Stomach (tissue), 9 donors: ENCODE measurements around the gene DTYMK. TPM values are rescaled to one million over a fixed set of nuclear protein-coding genes. Genes with fewer than 3 reads are reported as not detected.

ENCODE experiments used
- DNase-seq, 2 donors: peaks; one replicate each; pipeline versions ENCODE4 v3.0.0 to v3.0.0-alpha.2; 2013 to 2019
- H3K27ac ChIP-seq, 5 donors: fragments of 200-600 bp in 4 of 5; sonication (generic) in 4 of 5; one replicate each; pipeline ENCODE4 v1.5.1; 2013 to 2019; ENCODE audit warnings: mild to moderate bottlenecking in 1 of 5, moderate library complexity in 1 of 5
- H3K27me3 ChIP-seq, 3 donors: fragments of 200-600 bp; sonication (generic); one replicate each; pipeline ENCODE4 v1.5.1; 2017 to 2019; ENCODE audit warnings: mixed run types in 1 of 3
- H3K36me3 ChIP-seq, 4 donors: fragments of 200-600 bp; sonication (generic); 1 replicate in 3 of 4; 2 replicates in 1 of 4; pipeline ENCODE4 v1.5.1; 2016 to 2019
- H3K4me1 ChIP-seq, 4 donors: fragments of 200-600 bp; sonication (generic); one replicate each; pipeline ENCODE4 v1.5.1; 2016 to 2019
- H3K4me3 ChIP-seq, 4 donors: fragments of 200-600 bp; sonication (generic) in 3 of 4; one replicate each; pipeline ENCODE4 v1.5.1; 2016 to 2019; ENCODE audit warnings: mild to moderate bottlenecking in 1 of 4
- H3K9me3 ChIP-seq, 4 donors: fragments of 200-600 bp; sonication (generic); one replicate each; pipeline ENCODE4 v1.5.1; 2016 to 2019
- EP300 ChIP-seq: sonication (generic); formaldehyde crosslinking; IDR thresholded peaks from one replicate; pipeline ENCODE4 v1.6.1; 2017; ENCODE audit warnings: antibody characterized with exemption
- POLR2A ChIP-seq, 4 donors: fragments of 450-650 bp; IDR thresholded peaks; one replicate each; pipeline ENCODE4 v1.6.1; 2016; ENCODE audit warnings: antibody characterized with exemption in 4 of 4, control low read depth in 2 of 4, mild to moderate bottlenecking in 1 of 4, moderate library complexity in 1 of 4
- POLR2AphosphoS5 ChIP-seq, 3 donors: sonication (generic); formaldehyde crosslinking; IDR thresholded peaks; one replicate each; pipeline ENCODE4 v1.6.1; 2016; ENCODE audit warnings: antibody characterized with exemption in 3 of 3
- WGBS, 5 donors: extraction: QIAGEN DNeasy Blood & Tissue Kit in 3 of 5; methylation state at CpG; one replicate each; pipeline versions ENCODE4 v1.1.5 to v1.1.7; 2013 to 2018; 5-methylcytosine and 5-hydroxymethylcytosine counted together
- intact Hi-C: fragments of 100-400 bp; cut with DNase I; formaldehyde crosslinking; loops from one replicate; pipeline ENCODE4 v1.15.1; 2023; ENCODE audit warnings: low total_unique reads
- polyA plus RNA-seq, 3 donors: library from polyadenylated mRNA; stranded (reverse); fragments of 200-250 nt; gene quantifications; one replicate each; pipeline ENCODE4 v1.2.3, GENCODE V29; 2013
- total RNA-seq, 5 donors: library from RNA; depleted of rRNA; stranded (reverse); fragments of >200 nt; gene quantifications; one replicate each; pipeline versions ENCODE4 v1.1.0 to v1.2.3, GENCODE V29; 2014 to 2016
- TF ChIP-seq, protein P1 (sequence below), 7 experiments: fragments of 450-650 bp in 4 of 7; fragments of 200-600 bp in 3 of 7; sonication (generic) in 3 of 7; IDR thresholded peaks; one replicate each; pipeline ENCODE4 v1.5.1; 2016 to 2019; ENCODE audit warnings: antibody characterized with exemption in 7 of 7, control low read depth in 2 of 7, mild to moderate bottlenecking in 1 of 7
- donor health status: healthy with polysubstance abuse.
- donor health status: Bipolar disorder and iron deficiency.
- donor health status: healthy.

The DTYMK gene
- total and polyA plus RNA-seq, 8 donors: 3.5 to 50.0 (median 21.7) TPM

DNA sequence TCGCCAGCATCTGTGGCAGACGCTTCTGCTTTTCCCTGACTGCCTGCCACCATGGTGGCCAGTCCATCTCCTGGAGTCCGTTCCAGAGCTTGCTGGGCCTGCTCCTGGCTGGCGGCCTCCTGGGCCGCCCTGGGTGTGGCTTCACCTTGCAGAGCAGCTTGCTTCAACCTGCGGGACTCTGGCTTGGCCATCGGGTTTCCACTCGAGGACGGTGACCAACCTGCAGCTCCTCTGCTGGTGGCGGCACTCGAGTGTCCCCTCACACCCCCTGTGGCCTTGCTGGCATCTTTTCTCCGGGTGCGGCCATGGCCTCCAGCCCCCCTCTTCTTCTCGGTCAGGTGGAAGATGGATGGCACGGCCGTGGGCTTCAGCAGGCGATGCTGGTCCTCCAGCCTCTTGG, 53.1 kb downstream of the DTYMK start:
- Histone ChIP-seq H3K27me3 (no peaks in the 10 kb centered on the region), H3K27ac (no peak overlapping the region), H3K9me3 (no peaks in the 10 kb centered on the region), H3K4me1 (peaks cover 16 to 45% (median 32%) of the 10 kb centered on the region in 4 donors), H3K4me3 (no peak overlapping the region), H3K36me3 (peaks cover 8 to 51% (median 46%) of the 10 kb centered on the region in 4 donors)
- intact Hi-C loops: no loop called here
- WGBS, 5 donors: 83 to 91% (median 86%) methylated on average over 14 to 17 of the region's 17 CpGs
- no peak for TF ChIP-seq EP300
- no peak for TF ChIP-seq POLR2AphosphoS5 (IDR thresholded peaks at IDR 0.05)
- TF ChIP-seq POLR2A (IDR thresholded peaks at IDR 0.05): no peak
- TF ChIP-seq, protein P1, sequence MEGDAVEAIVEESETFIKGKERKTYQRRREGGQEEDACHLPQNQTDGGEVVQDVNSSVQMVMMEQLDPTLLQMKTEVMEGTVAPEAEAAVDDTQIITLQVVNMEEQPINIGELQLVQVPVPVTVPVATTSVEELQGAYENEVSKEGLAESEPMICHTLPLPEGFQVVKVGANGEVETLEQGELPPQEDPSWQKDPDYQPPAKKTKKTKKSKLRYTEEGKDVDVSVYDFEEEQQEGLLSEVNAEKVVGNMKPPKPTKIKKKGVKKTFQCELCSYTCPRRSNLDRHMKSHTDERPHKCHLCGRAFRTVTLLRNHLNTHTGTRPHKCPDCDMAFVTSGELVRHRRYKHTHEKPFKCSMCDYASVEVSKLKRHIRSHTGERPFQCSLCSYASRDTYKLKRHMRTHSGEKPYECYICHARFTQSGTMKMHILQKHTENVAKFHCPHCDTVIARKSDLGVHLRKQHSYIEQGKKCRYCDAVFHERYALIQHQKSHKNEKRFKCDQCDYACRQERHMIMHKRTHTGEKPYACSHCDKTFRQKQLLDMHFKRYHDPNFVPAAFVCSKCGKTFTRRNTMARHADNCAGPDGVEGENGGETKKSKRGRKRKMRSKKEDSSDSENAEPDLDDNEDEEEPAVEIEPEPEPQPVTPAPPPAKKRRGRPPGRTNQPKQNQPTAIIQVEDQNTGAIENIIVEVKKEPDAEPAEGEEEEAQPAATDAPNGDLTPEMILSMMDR (IDR thresholded peaks at IDR 0.05): no peak
- no peak for DNase-seq

DNA sequence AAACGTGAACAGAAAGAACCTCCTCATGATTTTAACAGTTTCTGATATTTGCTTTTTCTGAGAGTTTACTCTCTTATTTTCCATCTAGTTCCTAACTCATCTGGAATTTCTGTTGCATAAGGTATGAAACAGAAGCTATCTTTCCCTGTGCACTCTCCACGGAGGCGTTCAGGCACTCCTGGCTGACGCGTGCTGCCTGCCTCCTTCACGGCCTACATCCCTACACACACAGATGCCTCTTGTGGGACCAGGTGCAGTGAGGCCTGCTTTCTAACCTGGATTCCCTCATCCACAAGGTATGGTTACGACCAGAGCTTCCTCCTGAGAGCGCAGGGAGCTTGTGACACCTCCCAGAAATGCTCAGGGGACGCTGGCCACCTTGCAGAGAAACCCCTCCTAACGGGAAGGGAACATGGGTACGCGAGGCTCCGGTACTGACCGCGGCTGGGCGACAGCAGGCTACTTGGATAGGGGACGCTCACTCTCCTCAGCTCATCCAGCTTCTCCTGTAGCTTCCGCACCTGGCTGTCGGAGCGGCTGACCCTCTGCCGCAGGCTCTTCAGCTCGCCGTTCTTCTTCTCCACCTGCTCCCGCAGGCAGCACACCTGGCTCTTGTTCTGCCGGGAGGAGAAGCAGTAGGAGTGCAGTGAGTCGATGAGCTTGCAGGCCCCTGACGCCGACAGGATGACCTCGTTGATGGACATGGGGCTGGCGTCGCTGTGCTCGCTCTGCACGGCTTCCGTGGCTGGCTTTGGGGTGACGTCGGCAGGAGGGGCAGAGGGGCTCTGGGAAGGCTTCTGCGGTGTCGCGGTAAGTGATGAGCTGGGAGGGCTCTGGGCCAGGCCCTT, 53.9 kb downstream of the DTYMK start:
- DNase-seq: no peak
- peaks cover 8 to 60% (median 54%) of the 10 kb centered on the region in 4 donors for H3K36me3 ChIP-seq

DNA sequence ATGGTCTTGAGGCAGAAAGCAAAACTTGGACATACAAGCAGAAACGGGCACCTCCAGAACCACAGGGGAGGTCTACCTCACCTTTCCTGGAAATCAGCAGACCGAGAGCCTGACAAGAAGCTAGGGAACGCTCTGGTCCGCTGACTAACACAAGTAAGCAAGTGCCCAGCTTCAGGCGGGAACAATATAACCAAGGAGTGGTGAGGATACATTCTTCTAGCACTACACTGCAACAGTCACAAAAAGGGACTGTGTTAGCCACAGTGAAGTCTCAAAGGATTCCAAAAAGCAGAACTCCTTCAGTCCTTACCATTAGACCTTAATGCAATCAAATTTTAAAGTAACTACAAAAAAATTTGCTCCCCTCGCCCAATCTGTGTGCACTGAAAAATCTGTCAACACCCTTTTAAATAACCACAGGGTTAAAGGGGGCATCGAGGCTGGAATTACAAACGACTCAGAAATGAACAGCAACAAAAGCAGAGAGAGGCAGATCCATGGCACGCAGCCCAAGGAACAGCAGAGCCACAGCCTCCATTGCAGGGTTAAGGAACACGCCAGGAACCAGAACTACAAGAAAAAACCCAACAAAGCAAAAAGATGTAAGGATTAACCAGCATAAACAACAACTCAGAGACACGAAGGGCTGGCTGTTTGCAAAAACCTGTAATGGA, 56.7 kb downstream of the DTYMK start:
- H3K4me3 ChIP-seq: no peak overlapping the region
- H3K27ac ChIP-seq: no peak overlapping the region
- intact Hi-C loops: no loop called here

More for the DNA sequence above, 53.9 kb downstream of the DTYMK start:
- Histone ChIP-seq H3K27me3 (no peaks in the 10 kb centered on the region), H3K27ac (no peak overlapping the region), H3K9me3 (no peaks in the 10 kb centered on the region), H3K4me1 (peaks cover 12 to 45% (median 26%) of the 10 kb centered on the region in 4 donors), H3K4me3 (no peak overlapping the region)
- TF ChIP-seq POLR2A (IDR thresholded peaks at IDR 0.05) (no peak), POLR2AphosphoS5 (IDR thresholded peaks at IDR 0.05) (no peak), EP300 (no peak)
- TF ChIP-seq, protein P1 (IDR thresholded peaks at IDR 0.05): no peak
- WGBS, 5 donors: 93 to 96% (median 95%) methylated on average over 30 to 39 of the region's 39 CpGs
- intact Hi-C loops: no loop called here

DNA sequence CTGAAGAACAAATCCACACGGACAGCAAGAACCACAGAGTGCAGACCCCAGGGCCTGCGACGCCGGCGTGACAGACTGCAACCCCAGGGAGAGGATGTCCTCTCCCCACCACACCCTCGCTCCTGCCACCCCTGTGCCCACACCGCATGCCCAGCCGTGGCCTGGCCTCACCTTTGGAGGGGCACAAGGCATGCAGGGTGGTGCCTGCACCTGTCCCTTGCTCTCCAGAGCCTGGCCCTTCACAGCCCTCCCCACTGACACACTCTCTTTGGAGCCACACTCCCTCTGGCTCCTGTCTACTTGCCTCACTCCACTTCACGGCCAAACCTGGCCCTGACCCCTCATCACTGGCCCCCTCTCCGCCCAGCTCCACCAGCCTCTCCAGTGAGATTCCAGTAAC, 58.9 kb downstream of the DTYMK start:
- Histone ChIP-seq H3K36me3 (peaks cover 3 to 57% (median 48%) of the 10 kb centered on the region in 4 donors), H3K4me1 (peaks cover 0 to 24% (median 5%) of the 10 kb centered on the region in 4 donors), H3K27me3 (no peaks in the 10 kb centered on the region), H3K4me3 (no peak overlapping the region), H3K9me3 (no peaks in the 10 kb centered on the region), H3K27ac (no peak overlapping the region)
- 92 to 94% (median 93%) methylated on average over 10 of the region's 10 CpGs for WGBS, 5 donors
- DNase-seq: no peak
- intact Hi-C loops: no loop called here
- TF ChIP-seq POLR2A (IDR thresholded peaks at IDR 0.05) (no peak), POLR2AphosphoS5 (IDR thresholded peaks at IDR 0.05) (no peak)

More for the DNA sequence above, 56.7 kb downstream of the DTYMK start:
- peaks cover 0 to 35% (median 11%) of the 10 kb centered on the region in 4 donors for H3K4me1 ChIP-seq
- TF ChIP-seq POLR2AphosphoS5 (IDR thresholded peaks at IDR 0.05) (no peak), POLR2A (IDR thresholded peaks at IDR 0.05) (no peak), EP300 (no peak)
- TF ChIP-seq, protein P1 (IDR thresholded peaks at IDR 0.05): no peak
- no peaks in the 10 kb centered on the region for H3K27me3 ChIP-seq
- peaks cover 8 to 69% (median 62%) of the 10 kb centered on the region in 4 donors for H3K36me3 ChIP-seq
- 62 to 72% (median 70%) methylated on average over 11 of the region's 11 CpGs for WGBS, 5 donors
- no peaks in the 10 kb centered on the region for H3K9me3 ChIP-seq
- no peak for DNase-seq

Other genes with a start within 250 kb of the DTYMK start
- 100 to 1,000 TPM in 4 of 5 donors, 10 to 100 TPM in 1; 93.8 to 446 (median 240) TPM for gene STK25, start 178.2 kb downstream of the DTYMK start, total RNA-seq
- gene STK25, start 178.2 kb downstream of the DTYMK start, polyA plus RNA-seq: 100 to 1,000 TPM; 116 to 162 (median 120) TPM
- 100 to 1,000 TPM in 1 of 5 donors, 10 to 100 TPM in 4; 13.0 to 112 (median 69.4) TPM for gene BOK, start 128.1 kb downstream of the DTYMK start, total RNA-seq
- 10 to 100 TPM; 14.7 to 31.0 (median 21.6) TPM for gene BOK, start 128.1 kb downstream of the DTYMK start, polyA plus RNA-seq
- gene THAP4, start 49.7 kb downstream of the DTYMK start, total RNA-seq: 100 to 1,000 TPM in 1 of 5 donors, 10 to 100 TPM in 4; 16.0 to 172 (median 33.0) TPM
- gene THAP4, start 49.7 kb downstream of the DTYMK start, polyA plus RNA-seq: 10 to 100 TPM; 53.8 to 64.1 (median 58.9) TPM
- 100 to 1,000 TPM in 2 of 5 donors, 10 to 100 TPM in 3; 45.5 to 162 (median 98.5) TPM for gene ATG4B, start 49.1 kb downstream of the DTYMK start, total RNA-seq
- gene ATG4B, start 49.1 kb downstream of the DTYMK start, polyA plus RNA-seq: 10 to 100 TPM; 31.5 to 42.5 (median 36.7) TPM
- gene ING5, start 15.2 kb upstream of the DTYMK start, total RNA-seq: 100 to 1,000 TPM in 2 of 5 donors, 10 to 100 TPM in 3; 29.0 to 160 (median 35.4) TPM
- gene ING5, start 15.2 kb upstream of the DTYMK start, polyA plus RNA-seq: 10 to 100 TPM; 19.9 to 39.0 (median 25.1) TPM
- gene D2HGDH, start 47.8 kb upstream of the DTYMK start, total RNA-seq: 100 to 1,000 TPM in 1 of 5 donors, 10 to 100 TPM in 4; 17.3 to 369 (median 31.2) TPM
- 10 to 100 TPM; 19.1 to 35.4 (median 19.1) TPM for gene D2HGDH, start 47.8 kb upstream of the DTYMK start, polyA plus RNA-seq
- gene GAL3ST2, start 90.0 kb upstream of the DTYMK start, total RNA-seq: 100 to 1,000 TPM in 1 of 5 donors, not detected in 4; 311 TPM
- not detected for gene GAL3ST2, start 90.0 kb upstream of the DTYMK start, polyA plus RNA-seq
- 100 to 1,000 TPM in 1 of 5 donors, not detected in 4; 415 TPM for gene NEU4, start 122.4 kb upstream of the DTYMK start, total RNA-seq
- under 1 TPM in 1 of 3 donors, not detected in 2; 0.08 TPM for gene NEU4, start 122.4 kb upstream of the DTYMK start, polyA plus RNA-seq
- gene PDCD1, start 172.1 kb upstream of the DTYMK start, total RNA-seq: 1 to 10 TPM in 1 of 5 donors, under 1 TPM in 1, not detected in 3; 0.18 to 2.2 TPM
- under 1 TPM; 0.31 to 0.76 (median 0.60) TPM for gene PDCD1, start 172.1 kb upstream of the DTYMK start, polyA plus RNA-seq
- gene RTP5, start 182.9 kb upstream of the DTYMK start, total RNA-seq: under 1 TPM in 1 of 5 donors, not detected in 4; 0.43 TPM
- gene RTP5, start 182.9 kb upstream of the DTYMK start, polyA plus RNA-seq: under 1 TPM in 1 of 3 donors, not detected in 2; 0.10 TPM